Measurements from ENCODE around the gene MBP.

- TF ChIP-seq, protein P1, sequence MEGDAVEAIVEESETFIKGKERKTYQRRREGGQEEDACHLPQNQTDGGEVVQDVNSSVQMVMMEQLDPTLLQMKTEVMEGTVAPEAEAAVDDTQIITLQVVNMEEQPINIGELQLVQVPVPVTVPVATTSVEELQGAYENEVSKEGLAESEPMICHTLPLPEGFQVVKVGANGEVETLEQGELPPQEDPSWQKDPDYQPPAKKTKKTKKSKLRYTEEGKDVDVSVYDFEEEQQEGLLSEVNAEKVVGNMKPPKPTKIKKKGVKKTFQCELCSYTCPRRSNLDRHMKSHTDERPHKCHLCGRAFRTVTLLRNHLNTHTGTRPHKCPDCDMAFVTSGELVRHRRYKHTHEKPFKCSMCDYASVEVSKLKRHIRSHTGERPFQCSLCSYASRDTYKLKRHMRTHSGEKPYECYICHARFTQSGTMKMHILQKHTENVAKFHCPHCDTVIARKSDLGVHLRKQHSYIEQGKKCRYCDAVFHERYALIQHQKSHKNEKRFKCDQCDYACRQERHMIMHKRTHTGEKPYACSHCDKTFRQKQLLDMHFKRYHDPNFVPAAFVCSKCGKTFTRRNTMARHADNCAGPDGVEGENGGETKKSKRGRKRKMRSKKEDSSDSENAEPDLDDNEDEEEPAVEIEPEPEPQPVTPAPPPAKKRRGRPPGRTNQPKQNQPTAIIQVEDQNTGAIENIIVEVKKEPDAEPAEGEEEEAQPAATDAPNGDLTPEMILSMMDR (IDR thresholded peaks at IDR 0.05) = no peak
- no peak for TF ChIP-seq POLR2A (IDR thresholded peaks at IDR 0.05)
These were observed 67.2 kb downstream of the MBP start for GRCh38 chr18:77065221-77065981.

Data from thyroid gland (tissue), 4 donors.